Natural killer cell (primary cell): ENCODE results near the gene ZNF213. TPM values are rescaled to one million over a fixed set of nuclear protein-coding genes. Genes with fewer than 3 reads are reported as not detected.

Experiments
- ATAC-seq, 3 donors: fragments of 150-1000 bp in 2 of 3; fragments of 200-7000 bp in 1 of 3; cut with Tn5 transposase; 1 replicate in 1 of 3; 2 replicates in 2 of 3; pipeline ENCODE4 v1.10.0; 2021; ENCODE audit warnings: mild to moderate bottlenecking in 2 of 3, moderate library complexity in 2 of 3
- DNase-seq, 2 donors: peaks; one replicate each; pipeline versions ENCODE4 v3.0.0 to v3.0.0-alpha.2; 2013 to 2021; ENCODE audit warnings: mixed read lengths in 1 of 2
- H3K27ac ChIP-seq: one replicate; pipeline ENCODE4 v1.5.1; 2013; ENCODE audit warnings: mild to moderate bottlenecking, low read length
- H3K27me3 ChIP-seq: one replicate; pipeline ENCODE4 v1.6.1; 2013; ENCODE audit warnings: low read length; ENCODE audit not compliant: control insufficient read depth, insufficient read depth
- H3K36me3 ChIP-seq: one replicate; pipeline ENCODE4 v1.6.1; 2013; ENCODE audit warnings: low read length; ENCODE audit not compliant: control insufficient read depth, insufficient read depth
- H3K4me1 ChIP-seq: one replicate; pipeline ENCODE4 v1.6.1; 2013; ENCODE audit warnings: low read length; ENCODE audit not compliant: control insufficient read depth, insufficient read depth
- H3K4me3 ChIP-seq: one replicate; pipeline ENCODE4 v1.5.1; 2013; ENCODE audit warnings: low read length
- H3K9me3 ChIP-seq: one replicate; pipeline ENCODE4 v1.6.1; 2013; ENCODE audit warnings: low read length; ENCODE audit not compliant: control insufficient read depth, insufficient read depth
- H3K27ac Mint-ChIP-seq, 2 donors: one replicate each; pipeline ENCODE4 v1.8.0; 2022; ENCODE audit warnings: mild to moderate bottlenecking in 2 of 2, mixed read lengths in 2 of 2, moderate library complexity in 1 of 2
- H3K27me3 Mint-ChIP-seq, 2 donors: one replicate each; pipeline ENCODE4 v1.8.0; 2022; ENCODE audit warnings: low read depth in 2 of 2, mixed read lengths in 2 of 2
- H3K36me3 Mint-ChIP-seq: one replicate; pipeline ENCODE4 v1.8.0; 2022; ENCODE audit warnings: mixed read lengths
- H3K4me1 Mint-ChIP-seq, 2 donors: one replicate each; pipeline ENCODE4 v1.8.0; 2022; ENCODE audit warnings: mixed read lengths in 2 of 2
- H3K4me3 Mint-ChIP-seq: one replicate; pipeline ENCODE4 v1.8.0; 2022; ENCODE audit warnings: mild to moderate bottlenecking, moderate library complexity, mixed read lengths
- H3K9me3 Mint-ChIP-seq, 2 donors: one replicate each; pipeline ENCODE4 v1.8.0; 2022; ENCODE audit warnings: mixed read lengths in 2 of 2
- WGBS: methylation state at CpG from one replicate; pipeline ENCODE4 v1.1.7; 2013; ENCODE audit warnings: missing lambda C conversion rate; ENCODE audit not compliant: insufficient coverage; 5-methylcytosine and 5-hydroxymethylcytosine counted together
- intact Hi-C: fragments of 100-400 bp; cut with micrococcal nuclease; formaldehyde crosslinking; loops from one replicate; pipeline ENCODE4 v1.14.2; 2022
- total RNA-seq, 4 donors: library from RNA; stranded (reverse); fragments of 120-200 nt in 1 of 4; gene quantifications; one replicate each; pipeline versions ENCODE4 v1.2.3 to v1.2.4, GENCODE V29; 2013 to 2022
- TF ChIP-seq, protein P1 (sequence below): fragments of 200-600 bp; IDR thresholded peaks from one replicate; pipeline ENCODE4 v1.8.0; 2022; ENCODE audit warnings: antibody characterized with exemption

The ZNF213 gene
- total RNA-seq, 3 donors from 2014 or later (not counting 1 experiment from before 2014, with no cell fraction given) = 4.8 to 6.8 (median 5.1) TPM

DNA sequence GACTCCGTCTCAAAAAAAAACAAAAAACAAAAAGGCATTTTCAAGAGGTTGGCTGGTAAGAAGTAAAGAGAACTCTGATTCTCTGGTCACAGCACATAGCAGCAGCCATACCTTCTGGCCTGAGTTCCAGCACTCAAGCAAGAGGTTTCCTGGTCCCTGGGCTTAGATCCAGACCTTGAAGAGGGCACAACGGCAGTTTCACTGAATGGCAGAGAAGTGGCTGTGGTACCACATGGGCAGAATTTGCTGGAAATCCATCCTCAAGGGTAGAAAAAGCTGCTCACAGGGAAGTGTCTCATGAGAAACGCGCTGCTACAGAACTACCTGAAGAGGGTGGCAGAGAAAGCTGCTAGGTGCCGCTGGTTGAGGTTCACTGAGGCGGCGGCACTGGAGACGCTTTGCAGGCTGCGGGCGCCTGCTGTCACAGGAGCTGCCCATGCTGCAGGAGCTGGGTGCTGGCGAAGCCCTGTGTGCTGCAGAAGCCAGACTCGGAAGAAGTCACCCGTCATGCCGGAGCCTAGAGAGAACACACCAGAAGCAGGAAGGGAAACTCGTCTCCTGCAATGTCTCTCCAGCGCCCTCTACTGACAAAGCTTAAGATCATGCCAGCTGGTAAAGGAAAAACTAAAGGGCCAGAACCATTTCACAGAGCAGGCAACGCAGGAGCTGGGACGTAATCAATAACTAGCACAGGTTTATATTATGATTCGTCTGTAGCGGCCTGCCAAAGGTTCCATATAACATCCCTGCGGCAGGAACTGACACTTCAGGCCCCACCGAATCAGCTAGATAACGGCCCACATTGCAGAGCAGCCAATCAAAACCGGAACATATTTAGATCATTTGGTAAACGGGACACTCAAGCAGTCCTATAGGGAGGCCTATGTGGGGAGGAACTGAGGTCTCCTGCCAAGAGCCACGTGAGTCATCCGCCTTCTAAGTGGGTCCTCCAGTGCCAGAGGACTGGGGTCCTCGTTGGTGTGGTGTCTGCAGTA is 5.4 kb upstream of the ZNF213 start:
- Mint-ChIP-seq H3K4me3 (peak overlapping the region; percentile 96), H3K4me1 (peaks cover 38 to 61% of the 10 kb centered on the region in 2 donors), H3K27ac (peak overlapping the region; percentile 85 to 91), H3K9me3 (no peaks in the 10 kb centered on the region), H3K27me3 (no peaks in the 10 kb centered on the region), H3K36me3 (no peaks in the 10 kb centered on the region)
- Histone ChIP-seq H3K4me3 (peak overlapping the region; percentile 54), H3K4me1 (peaks cover 44% of the 10 kb centered on the region), H3K27ac (peak overlapping the region; percentile 44), H3K9me3 (no peaks in the 10 kb centered on the region), H3K36me3 (peaks cover 3% of the 10 kb centered on the region), H3K27me3 (no peaks in the 10 kb centered on the region)
- TF ChIP-seq, protein P1, sequence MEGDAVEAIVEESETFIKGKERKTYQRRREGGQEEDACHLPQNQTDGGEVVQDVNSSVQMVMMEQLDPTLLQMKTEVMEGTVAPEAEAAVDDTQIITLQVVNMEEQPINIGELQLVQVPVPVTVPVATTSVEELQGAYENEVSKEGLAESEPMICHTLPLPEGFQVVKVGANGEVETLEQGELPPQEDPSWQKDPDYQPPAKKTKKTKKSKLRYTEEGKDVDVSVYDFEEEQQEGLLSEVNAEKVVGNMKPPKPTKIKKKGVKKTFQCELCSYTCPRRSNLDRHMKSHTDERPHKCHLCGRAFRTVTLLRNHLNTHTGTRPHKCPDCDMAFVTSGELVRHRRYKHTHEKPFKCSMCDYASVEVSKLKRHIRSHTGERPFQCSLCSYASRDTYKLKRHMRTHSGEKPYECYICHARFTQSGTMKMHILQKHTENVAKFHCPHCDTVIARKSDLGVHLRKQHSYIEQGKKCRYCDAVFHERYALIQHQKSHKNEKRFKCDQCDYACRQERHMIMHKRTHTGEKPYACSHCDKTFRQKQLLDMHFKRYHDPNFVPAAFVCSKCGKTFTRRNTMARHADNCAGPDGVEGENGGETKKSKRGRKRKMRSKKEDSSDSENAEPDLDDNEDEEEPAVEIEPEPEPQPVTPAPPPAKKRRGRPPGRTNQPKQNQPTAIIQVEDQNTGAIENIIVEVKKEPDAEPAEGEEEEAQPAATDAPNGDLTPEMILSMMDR = peak; percentile 97
- WGBS = 22% methylated on average over 28 of the region's 28 CpGs
- peak; percentile 59 to 95 for DNase-seq
- intact Hi-C loops = loop anchor here (1.0 kb wide), 2 partner anchors 33 to 70 kb away; no protein-coding TSS in a partner anchor
- peak; percentile 75 to 88 (median 76) for ATAC-seq

GRCh38 chr16:3131755-3132377 is 3.0 kb upstream of the ZNF213 start:
- peaks cover 3% of the 10 kb centered on the region for H3K36me3 ChIP-seq
- 75% methylated on average over 12 of the region's 12 CpGs for WGBS
- H3K27me3 Mint-ChIP-seq = no peaks in the 10 kb centered on the region
- no peaks in the 10 kb centered on the region for H3K9me3 ChIP-seq
- H3K4me3 ChIP-seq = no peak overlapping the region
- peaks cover 41% of the 10 kb centered on the region for H3K4me1 ChIP-seq
- no peaks in the 10 kb centered on the region for H3K9me3 Mint-ChIP-seq
- no peak overlapping the region for H3K27ac ChIP-seq
- TF ChIP-seq, protein P1 = peak; percentile 31
- intact Hi-C loops = no loop called here
- DNase-seq = peak in 1 of 2 donors; percentile 62
- peak overlapping the region; percentile 23 to 38 for H3K27ac Mint-ChIP-seq
- peaks cover 42 to 63% of the 10 kb centered on the region in 2 donors for H3K4me1 Mint-ChIP-seq
- H3K4me3 Mint-ChIP-seq = no peak overlapping the region
- no peaks in the 10 kb centered on the region for H3K27me3 ChIP-seq
- no peak for ATAC-seq
- no peaks in the 10 kb centered on the region for H3K36me3 Mint-ChIP-seq

DNA sequence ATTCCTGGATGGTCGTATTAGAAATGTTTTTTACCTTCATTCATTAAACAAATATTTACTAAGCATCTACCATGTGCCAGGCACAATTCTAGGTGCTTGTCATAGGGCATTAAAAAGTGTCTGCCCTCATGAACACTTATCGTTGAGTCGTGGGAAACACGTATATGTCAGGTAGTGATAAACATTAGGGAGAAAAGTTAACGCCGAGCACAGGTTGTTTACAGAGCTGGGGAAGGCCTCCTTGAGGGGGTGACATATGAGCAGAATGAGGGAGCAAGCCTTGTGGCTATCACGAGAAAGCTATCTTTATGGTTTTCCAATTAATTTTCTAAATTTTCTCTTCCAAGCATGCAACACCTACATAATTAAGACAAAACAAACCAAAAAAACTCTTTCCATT is 985 bp upstream of the ZNF213 start:
- Mint-ChIP-seq H3K4me1 (peaks cover 29 to 43% of the 10 kb centered on the region in 2 donors), H3K9me3 (no peaks in the 10 kb centered on the region), H3K27ac (peak overlapping the region; percentile 96), H3K4me3 (peak overlapping the region; percentile 95), H3K27me3 (no peaks in the 10 kb centered on the region), H3K36me3 (no peaks in the 10 kb centered on the region)
- Histone ChIP-seq H3K4me1 (peaks cover 28% of the 10 kb centered on the region), H3K36me3 (peaks cover 7% of the 10 kb centered on the region), H3K27ac (peak overlapping the region; percentile 95), H3K9me3 (no peaks in the 10 kb centered on the region), H3K27me3 (no peaks in the 10 kb centered on the region), H3K4me3 (peak overlapping the region; percentile 94)
- TF ChIP-seq, protein P1 = no peak
- WGBS = 10% methylated on average over 6 of the region's 7 CpGs
- peak in 1 of 2 donors; percentile 32 for DNase-seq
- no peak for ATAC-seq
- intact Hi-C loops = loop anchor here (1.0 to 2.0 kb wide), 2 partner anchors 10 to 17 kb away; no protein-coding TSS in a partner anchor
